ENCODE measurements around the gene DVL2.

The DVL2 gene

DNA sequence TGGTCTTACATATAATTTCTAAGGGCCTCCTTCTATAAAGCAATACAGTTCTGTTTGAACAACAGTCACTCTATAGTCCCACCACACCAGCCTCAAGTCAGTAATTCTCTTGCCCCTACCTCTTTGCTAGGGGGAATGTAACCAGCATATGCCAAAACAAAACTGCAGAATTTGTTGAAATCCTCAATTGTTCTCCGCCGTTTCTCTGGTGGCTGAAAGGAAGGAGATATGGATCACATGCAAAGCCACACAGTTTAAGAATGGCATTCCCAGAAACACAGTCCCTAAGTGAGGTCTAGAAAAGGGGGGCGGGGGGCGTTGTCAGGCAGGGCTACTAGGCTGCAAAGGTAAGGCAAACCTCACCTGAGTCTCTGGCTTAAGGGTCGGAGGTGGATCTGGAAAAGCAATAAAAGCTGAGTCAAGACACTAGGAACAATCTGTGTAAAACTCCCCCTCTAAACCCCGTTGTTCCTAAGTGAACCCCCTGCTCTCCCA lies 3.0 kb upstream of the DVL2 start:
- no peak for DNase-seq

DNA sequence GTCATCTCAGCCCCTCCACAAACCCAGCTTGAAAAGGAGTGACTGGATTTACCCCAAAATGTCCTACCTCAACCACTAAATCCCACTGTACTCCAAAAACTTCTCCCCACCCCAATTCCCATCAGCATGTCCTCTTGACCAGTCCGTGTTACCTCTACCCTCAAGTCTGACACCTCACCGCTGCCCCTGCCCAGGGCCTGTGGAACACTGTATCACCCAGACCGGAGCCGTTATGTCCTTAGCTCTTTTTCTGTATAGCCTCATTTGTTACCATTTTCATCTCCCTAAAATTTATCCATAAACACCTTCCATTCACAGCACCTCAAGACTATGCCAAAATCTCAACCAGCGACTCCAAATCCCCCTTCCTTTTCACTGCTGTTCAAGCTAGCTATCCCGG lies 2.5 kb upstream of the DVL2 start:
- no peak for DNase-seq

DNA sequence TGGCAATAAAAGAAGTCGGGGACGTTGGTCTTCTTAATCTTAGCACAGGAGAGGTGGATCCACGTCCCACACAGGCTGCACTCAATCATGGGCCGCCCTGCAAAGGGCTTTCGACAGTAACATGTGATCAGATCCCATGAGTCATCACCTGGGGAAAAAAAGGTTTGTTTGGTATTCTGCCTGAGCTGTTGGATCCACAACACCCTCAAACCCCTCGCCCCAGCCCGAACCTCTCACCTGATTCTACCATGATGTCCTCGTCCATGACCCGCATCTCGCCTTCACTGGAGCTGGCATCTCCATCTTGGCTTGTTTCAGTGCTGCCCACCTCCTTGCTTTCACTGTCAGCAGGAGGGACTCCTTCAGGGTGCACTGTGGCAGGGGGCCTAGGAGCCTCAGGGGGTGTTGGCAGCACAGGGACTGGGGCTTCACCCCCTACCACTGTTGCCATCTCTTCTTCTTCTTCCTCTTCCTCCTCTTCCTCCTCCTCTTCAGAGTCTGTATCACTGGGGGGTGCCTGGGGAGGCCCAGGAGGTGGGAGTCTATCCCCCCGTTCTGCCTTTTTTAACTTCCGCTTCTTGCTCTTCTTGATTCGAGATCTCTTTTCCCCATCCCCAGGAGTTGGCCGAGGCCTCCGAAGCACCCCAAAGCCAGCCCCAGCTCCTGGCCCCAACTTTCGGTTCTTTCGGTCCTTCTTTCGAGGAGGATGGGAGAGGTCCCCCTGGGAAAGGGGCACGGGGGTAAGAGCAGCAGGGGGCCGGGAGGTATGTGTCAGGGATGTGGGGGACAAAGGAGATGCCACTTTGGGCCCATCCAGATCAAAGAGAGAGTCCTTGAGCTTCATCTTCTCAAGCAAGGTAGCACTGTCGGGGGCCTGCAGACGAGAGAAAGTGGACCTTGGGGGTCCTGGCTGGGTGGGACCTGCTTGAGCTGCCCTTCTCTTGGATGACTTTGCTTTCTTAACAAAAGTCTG lies 1.7 kb upstream of the DVL2 start:
- no peak for DNase-seq

DNA sequence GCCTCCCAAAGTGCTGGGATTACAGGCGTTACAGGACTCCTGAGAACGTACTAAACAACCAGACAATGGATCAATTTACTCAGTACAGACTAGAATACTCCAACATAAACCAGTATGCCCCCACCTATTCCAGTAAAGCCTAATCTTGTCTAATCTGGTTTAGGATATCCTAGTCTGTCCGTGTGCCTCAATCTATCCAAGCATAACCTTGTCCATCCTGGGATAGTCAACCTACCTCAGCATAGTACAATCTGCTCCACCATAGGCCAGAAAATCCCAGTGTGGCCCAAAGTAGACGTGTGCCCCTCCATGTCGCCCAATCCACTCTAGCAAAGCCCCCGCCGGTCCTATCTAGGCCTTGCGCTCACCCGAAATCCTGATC lies 625 bp downstream of the DVL2 start:
- no peak for DNase-seq

DNA sequence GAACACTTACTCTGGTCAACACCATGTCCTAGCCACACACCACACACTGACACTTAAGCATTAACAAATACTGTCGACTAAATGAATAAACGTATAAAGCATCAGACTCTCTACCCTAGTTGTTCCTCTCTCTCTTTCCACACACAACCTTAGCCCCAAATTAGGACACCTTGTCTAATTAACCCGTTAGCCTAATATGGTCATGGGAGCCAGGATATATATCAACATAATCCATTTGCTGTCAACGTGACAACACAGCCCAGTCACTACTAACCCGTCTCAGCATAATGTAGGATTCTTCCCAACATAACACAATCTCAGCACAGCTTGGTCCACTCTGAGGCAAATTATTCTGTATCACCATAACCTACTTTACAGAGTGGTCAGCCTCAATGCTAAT lies 2.2 kb downstream of the DVL2 start:
- no peak for DNase-seq

DNA sequence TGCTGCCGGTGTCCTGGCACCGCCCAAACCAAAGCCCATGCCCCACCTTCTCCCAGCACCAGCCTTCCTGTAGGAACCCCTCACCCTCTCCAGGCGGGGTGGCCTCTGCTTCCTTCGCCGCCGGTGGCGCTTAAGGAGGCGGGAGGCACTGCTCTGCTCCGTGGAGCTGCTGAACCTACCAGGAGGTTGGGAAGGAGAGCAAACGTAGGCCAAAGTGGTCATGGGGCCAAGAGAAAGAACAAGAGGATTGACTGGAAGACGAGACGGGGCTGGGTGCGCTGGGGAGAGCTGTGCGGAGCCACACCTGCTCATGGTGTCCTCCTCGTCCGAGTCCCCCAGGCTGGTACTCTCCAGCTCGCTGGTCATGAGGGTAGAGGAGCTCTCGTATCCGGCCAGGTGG lies 4.8 kb downstream of the DVL2 start:
- no peak for DNase-seq

DNA sequence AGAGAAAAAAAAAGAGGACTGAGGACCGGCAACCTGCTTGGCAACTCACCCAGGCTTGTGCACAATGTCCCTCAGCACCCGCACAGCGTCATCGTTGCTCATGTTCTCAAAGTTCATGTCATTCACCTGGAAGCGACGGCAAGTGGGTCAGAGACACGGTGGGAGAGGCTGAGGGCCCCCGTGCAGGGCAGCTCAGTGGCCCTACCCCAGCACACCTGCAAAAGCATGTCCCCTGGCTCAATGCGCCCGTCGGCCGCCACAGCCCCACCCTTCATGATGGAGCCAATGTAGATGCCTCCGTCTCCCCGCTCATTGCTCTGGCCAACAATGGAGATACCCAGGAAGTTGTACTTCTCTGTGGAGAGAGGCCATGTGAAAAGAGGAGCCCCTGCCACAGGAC lies 5.4 kb downstream of the DVL2 start:
- DNase-seq, result no peak

DNA sequence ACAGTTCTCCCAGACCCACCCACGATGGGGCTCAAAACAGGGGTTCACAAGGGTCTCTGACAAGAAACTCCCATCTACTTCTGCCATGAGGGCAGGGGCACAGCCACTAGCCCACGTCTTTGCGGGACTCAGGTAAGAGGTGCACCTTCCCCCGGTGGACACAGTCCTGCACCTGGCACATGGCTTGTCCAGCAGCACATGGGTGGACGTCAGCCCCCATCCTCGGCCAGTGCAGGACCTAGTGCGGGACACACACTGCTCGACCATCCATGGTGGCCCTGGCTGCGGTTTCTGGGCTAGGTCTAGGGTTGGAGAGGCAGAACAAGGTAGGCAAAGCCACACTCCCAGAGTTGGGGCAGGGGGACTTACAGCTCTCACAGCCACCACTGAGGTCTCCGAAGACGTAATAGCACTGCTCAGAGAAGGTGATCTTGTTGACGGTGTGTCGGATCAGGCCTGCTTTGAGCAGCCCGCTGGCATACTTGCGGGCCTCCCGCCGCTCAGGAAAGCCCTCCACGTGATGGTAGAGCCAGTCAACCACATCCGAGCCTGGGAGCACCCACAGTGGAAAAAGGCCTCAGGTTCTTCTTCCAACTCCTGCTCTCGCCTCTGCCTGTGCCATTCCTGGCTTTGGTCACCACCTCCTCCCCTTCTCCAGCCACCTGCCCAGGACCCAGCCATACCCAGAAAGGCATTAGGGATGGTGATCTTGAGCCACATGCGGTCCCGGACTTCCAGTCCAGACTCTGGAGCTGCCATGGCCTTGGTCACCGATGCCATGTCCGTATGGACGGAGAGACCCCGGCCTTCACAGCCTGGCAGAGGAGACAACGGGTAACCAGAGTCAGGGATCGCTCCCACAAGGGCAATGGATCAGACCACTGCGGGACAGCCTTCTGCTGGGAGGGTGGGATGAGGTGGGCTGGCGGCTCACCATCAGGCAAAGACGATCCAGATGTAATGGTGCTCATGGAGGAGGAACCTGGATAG lies 7.3 kb downstream of the DVL2 start:
- DNase-seq, result no peak

DNA sequence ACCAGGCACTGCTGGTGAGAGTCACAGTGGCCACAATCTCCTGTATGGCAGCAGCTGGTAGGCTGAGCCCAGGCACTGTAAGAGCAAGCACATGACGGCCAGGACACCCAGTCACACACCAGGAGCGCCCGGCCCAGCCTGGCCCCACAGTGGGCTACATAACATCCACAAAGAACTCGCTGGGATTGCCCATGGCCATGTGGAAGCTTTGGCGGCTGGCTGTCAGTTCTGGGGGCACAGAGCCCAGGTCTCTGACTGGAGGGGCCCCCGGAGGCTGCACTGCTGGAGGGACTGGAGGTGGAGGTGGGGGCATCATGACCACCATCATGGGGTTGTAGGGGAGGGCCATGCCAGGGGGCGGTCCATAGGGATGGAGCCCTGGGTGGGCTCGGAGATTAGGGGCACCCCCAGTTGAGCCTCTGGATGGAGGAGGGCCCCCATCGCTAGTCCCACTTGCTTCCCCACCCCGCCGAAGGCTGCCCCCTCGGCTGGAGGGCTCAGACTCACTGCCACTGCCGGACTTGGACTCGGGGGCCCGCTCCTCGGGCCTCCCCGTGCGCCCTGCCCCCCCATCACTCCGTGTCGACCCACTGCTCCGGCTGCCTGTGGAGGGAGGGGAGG lies 8.5 kb downstream of the DVL2 start:
- DNase-seq, result no peak

DNA sequence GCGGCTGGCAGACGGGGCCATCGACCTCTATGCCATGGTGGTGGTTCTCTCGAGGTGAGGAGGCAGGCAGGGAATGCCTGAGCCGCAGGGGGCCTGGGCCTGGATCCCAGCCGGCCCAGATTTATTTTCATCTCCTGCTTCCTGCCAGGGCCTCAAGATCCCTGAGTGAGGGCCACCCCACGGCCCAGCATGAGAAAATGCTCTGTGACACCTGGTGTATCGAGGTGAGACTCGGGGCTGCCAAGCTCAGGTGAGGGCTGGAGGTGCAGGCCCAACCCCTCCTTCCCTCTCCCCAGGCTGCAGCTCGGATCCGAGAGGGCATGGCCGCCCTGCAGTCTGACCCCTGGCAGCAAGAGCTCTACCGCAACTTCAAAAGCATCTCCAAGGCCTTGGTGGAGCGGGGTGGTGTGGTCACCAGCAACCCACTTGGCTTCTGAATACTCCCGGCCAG lies 9.6 kb downstream of the DVL2 start:
- no peak for DNase-seq

DNA sequence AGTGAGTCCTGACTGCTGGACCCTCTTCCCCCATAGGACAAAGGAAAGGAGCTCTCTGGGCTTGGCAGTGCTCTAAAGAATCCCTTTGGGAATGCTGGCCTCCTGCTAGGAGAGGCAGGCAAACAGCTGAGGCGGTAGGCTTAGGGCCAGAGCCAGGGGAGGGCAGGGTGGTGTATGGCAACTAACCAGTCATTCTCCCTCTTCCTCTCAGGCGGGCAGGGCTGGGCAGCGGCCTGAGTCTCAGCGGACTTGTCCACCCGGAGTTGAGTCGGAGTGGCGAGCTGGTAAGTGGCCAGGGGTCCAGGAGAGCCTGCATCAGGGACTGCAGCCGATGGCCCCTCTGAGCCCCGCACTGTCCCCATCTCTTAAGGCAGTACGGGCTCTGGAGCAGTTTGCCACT lies 10.2 kb downstream of the DVL2 start:
- DNase-seq, result no peak

DNA sequence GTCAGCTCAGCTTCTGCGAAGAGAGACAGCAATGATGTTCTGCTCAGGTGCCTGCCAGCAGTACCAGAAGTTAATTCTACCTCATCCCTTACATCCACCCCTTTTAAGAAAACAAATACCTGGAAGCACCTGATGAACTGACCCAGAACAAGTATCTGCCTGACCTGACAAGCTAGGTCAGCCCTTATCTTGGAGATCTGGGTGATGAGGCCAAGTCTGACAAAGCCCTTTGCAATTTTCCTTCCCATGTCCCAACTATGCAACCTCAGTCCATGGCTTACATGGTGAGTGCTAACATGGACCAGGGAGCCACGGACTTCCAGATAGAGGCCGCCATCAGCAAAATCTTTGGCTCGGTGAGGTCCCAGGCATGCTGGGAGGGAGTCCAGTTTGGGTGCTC lies 10.9 kb downstream of the DVL2 start:
- DNase-seq, result no peak

DNA sequence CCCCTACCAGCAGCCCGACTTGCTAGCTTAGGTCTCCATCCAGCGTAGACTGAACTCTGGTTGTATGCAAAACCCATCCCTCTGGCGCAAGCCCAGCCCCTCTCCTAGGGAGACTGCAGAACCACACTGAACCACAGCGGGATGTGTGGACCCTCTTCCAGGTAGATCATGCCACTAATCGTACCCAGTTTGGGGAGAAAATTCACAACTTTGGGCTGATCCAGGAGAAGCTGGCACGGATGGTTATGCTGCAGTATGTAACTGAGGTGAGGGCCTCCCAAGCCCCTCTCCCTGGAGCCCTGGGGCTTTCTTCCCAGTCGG lies 11.4 kb downstream of the DVL2 start:
- DNase-seq, result no peak

DNA sequence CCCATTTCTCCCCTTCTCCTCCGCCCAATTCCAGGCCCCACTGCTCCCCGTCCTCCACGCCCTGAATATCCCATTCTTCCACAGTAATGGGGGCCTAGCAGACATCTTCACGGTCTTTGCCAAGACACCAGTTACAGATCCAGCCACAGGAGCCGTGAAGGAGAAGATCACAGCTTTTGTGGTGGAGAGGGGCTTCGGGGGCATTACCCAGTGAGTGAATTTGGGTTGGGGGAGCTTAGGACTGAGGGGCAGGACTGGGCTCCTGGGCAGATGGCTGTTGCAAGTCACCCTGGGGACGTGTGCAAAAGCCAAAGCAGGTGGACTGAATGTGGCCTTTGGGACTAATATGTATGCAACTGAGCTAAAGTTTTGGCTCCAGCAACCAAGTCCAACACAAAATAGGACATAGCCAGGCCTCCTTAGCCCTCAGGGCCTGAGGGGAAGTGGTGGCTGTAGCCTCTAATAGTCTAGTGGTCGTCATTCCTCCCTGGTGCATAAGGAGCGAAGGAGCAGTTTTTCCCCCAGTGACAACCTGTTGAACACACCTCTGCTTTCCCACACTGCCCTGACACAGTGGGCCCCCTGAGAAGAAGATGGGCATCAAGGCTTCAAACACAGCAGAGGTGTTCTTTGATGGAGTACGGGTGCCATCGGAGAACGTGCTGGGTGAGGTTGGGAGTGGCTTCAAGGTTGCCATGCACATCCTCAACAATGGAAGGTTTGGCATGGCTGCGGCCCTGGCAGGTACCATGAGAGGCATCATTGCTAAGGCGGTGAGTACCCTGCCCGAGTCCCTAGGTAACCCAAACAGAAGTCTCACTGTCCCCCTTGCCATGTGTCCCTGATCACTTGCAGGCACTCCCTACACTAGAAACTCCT lies 12.0 kb downstream of the DVL2 start:
- DNase-seq, result no peak

DNA sequence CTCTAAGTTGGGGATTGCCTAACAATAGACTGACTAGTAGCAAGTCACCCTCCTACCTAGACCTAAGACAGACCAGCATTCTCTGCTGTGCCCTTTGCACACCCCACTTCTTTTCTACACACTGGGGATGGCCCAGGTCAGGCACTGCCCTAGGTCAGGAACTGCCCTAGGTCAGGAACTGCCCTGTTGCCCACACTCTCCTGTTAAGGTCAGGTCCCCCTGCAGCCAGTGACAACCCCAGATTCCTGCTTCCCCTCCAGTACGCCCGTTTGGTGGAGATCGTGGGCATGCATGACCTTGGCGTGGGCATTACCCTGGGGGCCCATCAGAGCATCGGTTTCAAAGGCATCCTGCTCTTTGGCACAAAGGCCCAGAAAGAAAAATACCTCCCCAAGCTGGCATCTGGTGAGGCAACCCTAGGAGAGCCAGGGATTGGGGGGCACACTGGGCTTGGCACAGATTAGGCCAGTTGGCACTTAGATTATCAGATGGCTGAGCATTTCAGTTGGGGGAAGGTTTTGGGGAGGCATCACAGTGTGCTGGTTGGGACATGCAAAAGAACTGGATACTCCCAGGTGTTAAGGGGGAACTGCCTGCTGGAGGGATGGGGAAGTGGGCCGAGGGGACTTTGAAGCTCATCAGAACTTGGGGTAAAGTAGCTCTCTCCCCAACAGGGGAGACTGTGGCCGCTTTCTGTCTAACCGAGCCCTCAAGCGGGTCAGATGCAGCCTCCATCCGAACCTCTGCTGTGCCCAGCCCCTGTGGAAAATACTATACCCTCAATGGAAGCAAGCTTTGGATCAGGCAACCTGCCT lies 12.8 kb downstream of the DVL2 start:
- DNase-seq, result no peak

DNA sequence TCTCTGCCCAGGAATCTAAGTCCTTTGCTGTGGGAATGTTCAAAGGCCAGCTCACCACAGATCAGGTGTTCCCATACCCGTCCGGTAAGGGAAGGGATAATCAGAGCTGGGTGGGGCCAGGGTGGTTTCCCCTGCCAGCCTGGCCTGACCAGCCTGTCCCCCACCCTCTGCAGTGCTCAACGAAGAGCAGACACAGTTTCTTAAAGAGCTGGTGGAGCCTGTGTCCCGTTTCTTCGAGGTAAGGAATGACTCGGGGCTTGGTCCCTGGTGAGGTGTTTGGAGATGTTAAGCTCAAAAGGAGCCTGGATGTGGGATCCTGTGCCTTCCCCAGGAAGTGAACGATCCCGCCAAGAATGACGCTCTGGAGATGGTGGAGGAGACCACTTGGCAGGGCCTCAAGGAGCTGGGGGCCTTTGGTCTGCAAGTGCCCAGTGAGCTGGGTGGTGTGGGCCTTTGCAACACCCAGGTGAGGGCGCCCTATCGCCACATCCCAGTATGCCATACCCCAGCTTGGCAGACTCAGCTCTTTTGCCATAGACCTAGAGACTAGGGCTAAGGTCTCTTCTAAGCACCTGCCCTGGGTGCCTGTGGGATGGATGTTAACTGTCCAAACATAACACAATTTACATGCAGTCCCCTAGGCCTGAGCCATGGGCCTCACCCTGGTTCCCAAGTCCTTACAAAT lies 13.6 kb downstream of the DVL2 start:
- peak; percentile 60 for DNase-seq

DNA sequence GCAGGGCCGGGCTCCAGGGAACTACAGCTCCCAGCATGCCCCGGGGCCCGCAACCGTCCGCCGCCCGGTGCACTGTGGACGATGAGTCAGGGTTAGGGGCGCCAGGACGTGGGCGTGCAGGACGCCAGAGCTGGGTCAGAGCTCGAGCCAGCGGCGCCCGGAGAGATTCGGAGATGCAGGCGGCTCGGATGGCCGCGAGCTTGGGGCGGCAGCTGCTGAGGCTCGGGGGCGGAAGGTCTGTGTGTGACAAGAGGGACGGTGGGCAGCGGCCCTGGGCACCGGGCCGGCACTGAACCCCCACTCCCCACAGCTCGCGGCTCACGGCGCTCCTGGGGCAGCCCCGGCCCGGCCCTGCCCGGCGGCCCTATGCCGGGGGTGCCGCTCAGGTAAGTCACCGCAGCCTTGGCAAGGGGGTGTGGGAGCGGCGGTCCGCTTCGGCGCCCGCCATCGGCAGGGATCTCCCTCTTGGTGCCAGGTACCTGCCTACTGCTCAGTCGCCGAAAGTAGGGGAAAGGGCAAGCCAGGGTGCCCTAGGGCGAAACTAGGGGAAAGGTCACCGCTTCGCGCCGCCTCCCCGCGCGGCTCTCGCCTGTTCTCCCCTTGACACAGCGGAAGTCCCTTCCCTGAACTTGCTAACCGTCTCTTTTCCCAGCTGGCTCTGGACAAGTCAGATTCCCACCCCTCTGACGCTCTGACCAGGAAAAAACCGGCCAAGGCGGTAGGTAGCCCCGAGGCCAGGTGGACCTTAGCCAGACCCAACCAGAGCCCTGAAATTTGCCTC lies 14.3 kb downstream of the DVL2 start, which contains the start of the genes ACADVL and DLG4:
Gene ACADVL (plus strand): TSS at position 127 of the 781 bp plus-strand sequence. CDS start 47 bp downstream, at position 174.
Gene DLG4 (minus strand): TSS at position 25 of the 781 bp plus-strand sequence.
- peak; percentile 89 for DNase-seq

DNA sequence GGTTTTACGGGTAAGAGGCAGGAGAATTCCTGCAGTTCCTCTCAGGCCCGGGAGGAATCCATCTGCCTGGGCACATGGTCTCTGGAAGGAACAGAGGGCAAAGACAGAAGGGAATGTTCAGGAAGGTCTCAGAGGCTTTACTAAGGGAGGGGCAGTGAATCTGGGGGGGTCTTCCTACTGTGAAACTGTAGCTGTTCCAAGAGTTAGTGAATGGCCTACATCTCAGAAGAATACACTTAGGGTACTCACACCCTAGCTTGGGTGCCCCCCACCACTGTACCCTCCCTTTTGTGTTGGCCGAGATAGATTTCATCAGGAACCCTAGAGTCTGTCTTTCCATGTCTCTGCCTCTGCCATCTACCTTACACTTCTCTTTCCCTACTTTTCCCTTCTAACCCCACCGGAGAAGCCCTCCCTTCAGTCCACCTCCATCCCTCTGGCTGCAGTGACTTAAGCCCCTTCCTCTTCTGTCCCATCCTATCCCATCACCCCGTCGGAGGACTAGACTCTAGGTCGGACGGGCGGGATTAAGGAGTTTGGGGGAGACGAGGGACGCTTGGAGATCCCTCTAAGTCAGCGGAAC lies 15.0 kb downstream of the DVL2 start:
- DNase-seq, result no peak

DNA sequence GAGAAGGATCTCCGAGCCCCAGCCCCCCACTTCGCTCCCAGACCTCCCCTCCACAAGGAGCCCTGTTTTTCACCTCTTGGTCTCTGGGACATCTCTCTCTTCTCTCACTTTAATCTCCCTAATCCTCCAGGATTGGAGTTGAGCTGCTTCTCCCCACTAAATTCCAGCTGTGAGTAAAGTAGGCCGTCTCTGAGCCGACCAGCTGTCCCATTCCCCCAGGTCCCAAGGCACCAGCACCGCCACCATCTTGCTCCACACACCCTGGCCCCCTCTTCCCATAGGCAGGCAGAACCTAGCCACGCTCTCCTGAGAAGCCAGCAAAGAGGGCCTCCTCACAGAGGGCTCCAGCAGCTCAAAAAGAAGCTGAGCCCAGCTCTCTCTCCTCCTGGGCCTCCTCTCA lies 15.6 kb downstream of the DVL2 start:
- no peak for DNase-seq

Data from suppressor macrophage treated with lipopolysaccharide for 4 hours (primary cell).